K562 (cell line): Measurements from ENCODE around the gene ST8SIA1. TPM values are rescaled to one million over a fixed set of nuclear protein-coding genes. Genes with fewer than 3 reads are reported as not detected.

Experiments used
- ATAC-seq: fragments of 200-7000 bp; cut with Tn5 transposase; 3 replicates; pipeline ENCODE4 v1.9.1; 2020; ENCODE audit warnings: moderate library complexity
- BruUV-seq: library from RNA; stranded (reverse); fragments of 400-500 nt; replicated peaks from 2 replicates; lab custom pipeline; 2021; lab: Mats Ljungman, UMichigan
- CTCF ChIA-PET: fragments of 300-600 bp; formaldehyde crosslinking; extraction: SDS; loops from one replicate; lab custom pipeline; 2021; ENCODE audit warnings: low intra/inter-chr PET ratio; lab: Yijun Ruan, JAX
- POLR2A ChIA-PET: fragments of 300-600, 350-650 bp; sonication (Branson Sonifier 250); formaldehyde crosslinking; extraction: SDS; loops from one replicate; lab custom pipeline; 2021; ENCODE audit warnings: antibody characterized with exemption, inconsistent platforms; lab: Yijun Ruan, JAX
- DNase-seq, 4 experiments: peaks; one replicate each; pipeline versions ENCODE4 v3.0.0 to v3.0.0-alpha.2; 2011 to 2018; ENCODE audit warnings: low spot score in 3 of 4, mixed read lengths in 3 of 4; ENCODE audit errors: extremely low read depth in 1 of 4
- FAIRE-seq: peaks from 2 replicates; lab custom pipeline; 2011; peaks lifted over from hg19 to GRCh38; lab: Jason Lieb, UNC
- H2AFZ ChIP-seq: 2 replicates; pipeline ENCODE4 v1.6.0; 2011; ENCODE audit warnings: low read depth, low read length, control low read depth, inconsistent platforms
- H3K27ac ChIP-seq: fragments of 200-600 bp; 3 replicates; pipeline ENCODE4 v1.8.0; 2011; ENCODE audit warnings: low read depth, mild to moderate bottlenecking, control low read depth, inconsistent platforms, low read length, moderate library complexity, mixed read lengths; ENCODE audit errors: extremely low read depth
- H3K27me3 ChIP-seq, 2 experiments: fragments of 300-600 bp in 1 of 2; 2 replicates in 1 of 2; 3 replicates in 1 of 2; pipeline versions ENCODE4 v1.6.0 to v1.8.0; 2011; ENCODE audit warnings: inconsistent platforms in 2 of 2, low read length in 2 of 2, mild to moderate bottlenecking in 1 of 2, mixed read lengths in 1 of 2, moderate library complexity in 1 of 2; ENCODE audit not compliant: control insufficient read depth in 2 of 2, insufficient read depth in 2 of 2
- H3K36me3 ChIP-seq: fragments of 300-600 bp; 3 replicates; pipeline ENCODE4 v1.8.0; 2011; ENCODE audit warnings: mild to moderate bottlenecking, low read length, inconsistent platforms; ENCODE audit not compliant: control insufficient read depth, insufficient read depth
- H3K4me1 ChIP-seq, 2 experiments: fragments of 200-600 bp in 1 of 2; replicated peaks in 1 of 2; 2 replicates in 1 of 2; 3 replicates in 1 of 2; pipeline versions ENCODE4 v1.5.1 to v1.8.0; 2011; ENCODE audit warnings: inconsistent platforms in 2 of 2, low read length in 2 of 2, mild to moderate bottlenecking in 1 of 2, mixed read lengths in 1 of 2, moderate library complexity in 1 of 2; ENCODE audit not compliant: control insufficient read depth in 2 of 2, insufficient read depth in 2 of 2
- H3K4me2 ChIP-seq: 2 replicates; pipeline ENCODE4 v1.6.1; 2011; ENCODE audit warnings: low read length, control low read depth, inconsistent platforms, mixed read lengths; ENCODE audit not compliant: insufficient read depth
- H3K4me3 ChIP-seq: fragments of 200-600 bp; sonication (generic), shearing (Covaris generic); 2 replicates; pipeline ENCODE4 v1.5.1; 2016; ENCODE audit warnings: control low read depth, inconsistent platforms
- H3K79me2 ChIP-seq: fragments of 200-600 bp; 3 replicates; pipeline ENCODE4 v1.8.0; 2011; ENCODE audit warnings: low read length, inconsistent platforms; ENCODE audit not compliant: control insufficient read depth, insufficient read depth
- H3K9ac ChIP-seq, 2 experiments: 2 replicates each; pipeline versions ENCODE4 v1.6.0 to v1.6.1; 2011; ENCODE audit warnings: low read depth in 2 of 2, low read length in 2 of 2, control low read depth in 1 of 2, inconsistent platforms in 1 of 2, mild to moderate bottlenecking in 1 of 2, mixed read lengths in 1 of 2; ENCODE audit not compliant: insufficient read depth in 1 of 2
- H3K9me1 ChIP-seq: one replicate; pipeline ENCODE4 v1.6.0; 2011; ENCODE audit warnings: inconsistent platforms, mild to moderate bottlenecking, low read length, moderate library complexity; ENCODE audit not compliant: control insufficient read depth, insufficient read depth
- H3K9me3 ChIP-seq: replicated peaks from 2 replicates; pipeline ENCODE4 v1.5.1; 2011; ENCODE audit warnings: low read depth, low read length, inconsistent platforms; ENCODE audit not compliant: control insufficient read depth, insufficient read depth
- H4K20me1 ChIP-seq: replicated peaks from 2 replicates; pipeline ENCODE4 v1.6.1; 2011; ENCODE audit warnings: low read length, inconsistent platforms, mixed read lengths; ENCODE audit not compliant: control insufficient read depth, insufficient read depth
- ADNP ChIP-seq: fragments of 200-800 bp; sonication (Bioruptor generic); IDR thresholded peaks from 2 replicates; pipeline ENCODE4 v1.6.1; 2016; ENCODE audit warnings: missing genetic modification characterization, missing compliant biosample characterization
- CHD1 ChIP-seq: fragments of 200-600 bp; sonication (generic); IDR thresholded peaks from one replicate; pipeline ENCODE4 v1.6.1; 2012; ENCODE audit warnings: mild to moderate bottlenecking, moderate library complexity, low read length, inconsistent platforms
- EGR1 ChIP-seq: fragments of 450-650 bp; conservative IDR thresholded peaks from 2 replicates; pipeline ENCODE4 v1.6.1; 2017; ENCODE audit warnings: mild to moderate bottlenecking
- ELF4 ChIP-seq: fragments of 450-650 bp; formaldehyde crosslinking; IDR thresholded peaks from 2 replicates; pipeline ENCODE4 v1.4.0; 2022; ENCODE audit warnings: missing genetic modification characterization
- LCOR ChIP-seq: sonication (generic); formaldehyde crosslinking; IDR thresholded peaks from 2 replicates; pipeline ENCODE4 v1.8.0; 2022; ENCODE audit warnings: mild to moderate bottlenecking, missing genetic modification reagents
- MTF1 ChIP-seq: fragments of 250-450 bp; sonication (Bioruptor Pico); IDR thresholded peaks from 2 replicates; pipeline ENCODE4 v1.9.0; 2021; ENCODE audit warnings: moderate library complexity, mild to moderate bottlenecking, inconsistent platforms, borderline replicate concordance
- NFIX ChIP-seq: fragments of 250-450 bp; sonication (Bioruptor Pico); IDR thresholded peaks from 2 replicates; pipeline ENCODE4 v1.4.0; 2020; ENCODE audit warnings: low read depth, mild to moderate bottlenecking, moderate library complexity
- NFYB ChIP-seq: IDR thresholded peaks from 2 replicates; pipeline ENCODE4 v1.6.1; 2011; ENCODE audit warnings: mild to moderate bottlenecking, moderate library complexity; ENCODE audit not compliant: insufficient read length; ENCODE audit errors: extremely low read depth
- POLR2AphosphoS5 ChIP-seq: IDR thresholded peaks from 2 replicates; pipeline ENCODE4 v1.6.1; 2011; ENCODE audit warnings: mild to moderate bottlenecking, low read depth, low read length, moderate library complexity; ENCODE audit not compliant: control insufficient read depth, insufficient read depth
- POLR3A ChIP-seq: IDR thresholded peaks from 2 replicates; pipeline ENCODE4 v1.6.1; 2011; ENCODE audit warnings: borderline replicate concordance, mild to moderate bottlenecking, moderate library complexity; ENCODE audit not compliant: insufficient read length, insufficient read depth; ENCODE audit errors: extremely low read depth
- POLR3G ChIP-seq: IDR thresholded peaks from 2 replicates; pipeline ENCODE4 v1.6.1; 2011; ENCODE audit not compliant: insufficient read length, insufficient replicate concordance; ENCODE audit errors: extremely low read depth
- RCOR1 ChIP-seq, 2 experiments: IDR thresholded peaks; 2 replicates each; pipeline ENCODE4 v1.6.1; 2012; ENCODE audit warnings: low read depth in 2 of 2, low read length in 2 of 2, borderline replicate concordance in 1 of 2, improper control_type of control experiment in 1 of 2
- U2AF2 ChIP-seq: fragments of 200-400 bp; formaldehyde crosslinking; optimal IDR thresholded peaks from 2 replicates; pipeline ENCODE3; 2017; ENCODE audit warnings: low read depth, mild to moderate bottlenecking, low read length
- ZBED1 ChIP-seq: IDR thresholded peaks from 2 replicates; pipeline ENCODE4 v1.6.1; 2014
- ZBTB1 ChIP-seq: sonication (generic); formaldehyde crosslinking; IDR thresholded peaks from 2 replicates; pipeline ENCODE4 v1.8.1; 2023; ENCODE audit warnings: missing genetic modification reagents, low read depth, mild to moderate bottlenecking, borderline replicate concordance
- ZNF124 ChIP-seq: sonication (generic); formaldehyde crosslinking; IDR thresholded peaks from 2 replicates; pipeline ENCODE4 v1.8.1; 2022; ENCODE audit warnings: missing genetic modification reagents
- ZNF699 ChIP-seq: fragments of 250-450 bp; sonication (Bioruptor Pico); IDR thresholded peaks from 2 replicates; pipeline ENCODE4 v1.8.0; 2021; ENCODE audit warnings: mild to moderate bottlenecking, moderate library complexity; ENCODE audit not compliant: insufficient replicate concordance
- WGBS: fragments of 100-300 bp; shearing (Covaris generic); methylation state at CpG from one replicate; pipeline ENCODE4 v1.1.6; 2016; ENCODE audit warnings: low coverage, mixed read lengths; ENCODE audit not compliant: insufficient coverage; ENCODE audit errors: missing lambda C conversion rate; 5-methylcytosine and 5-hydroxymethylcytosine counted together
- in situ Hi-C: fragments of 300-500 bp; cut with MboI; formaldehyde crosslinking; loops from 4 replicates; pipeline ENCODE4 v1.15.0; 2018; ENCODE audit warnings: inconsistent platforms, mixed read lengths
- intact Hi-C: fragments of 100-400 bp; cut with micrococcal nuclease; formaldehyde crosslinking; loops from 2 replicates; pipeline ENCODE4 v1.14.2; 2022
- polyA plus RNA-seq, 8 experiments: library from polyadenylated mRNA; depleted of rRNA in 4 of 8; stranded (reverse) in 5 of 8; unstranded in 3 of 8; fragments of >200 nt; fragmentation: Nextera tagmentation in 2 of 8; fragmentation: Illumina TruSeq in 1 of 8; extraction: Ambion mirVana in 2 of 8; extraction: Trizol in 1 of 8; gene quantifications; 2 replicates each; pipeline versions ENCODE4 v1.2.1 to v1.2.3, GENCODE V29; 2011 to 2014; ENCODE audit warnings: inconsistent platforms in 1 of 8, missing spikeins in 1 of 8
- total RNA-seq, 7 experiments: library from RNA; depleted of rRNA in 6 of 7; stranded (reverse); fragments of >200 nt in 6 of 7; fragmentation: Illumina TruSeq in 2 of 7; extraction: Trizol in 2 of 7; gene quantifications; 2 replicates each; pipeline versions ENCODE4 v1.2.1 to v1.2.3, GENCODE V29; 2011 to 2021; ENCODE audit warnings: low replicate concordance in 1 of 7
- TF ChIP-seq, protein P1 (sequence below), 2 experiments: IDR thresholded peaks; 2 replicates each; pipeline ENCODE4 v1.6.1; 2011; ENCODE audit warnings: borderline replicate concordance in 1 of 2, control low read depth in 1 of 2, low read depth in 1 of 2, low read length in 1 of 2, mild to moderate bottlenecking in 1 of 2, mixed read lengths in 1 of 2, moderate library complexity in 1 of 2; ENCODE audit not compliant: insufficient read depth in 1 of 2, insufficient read length in 1 of 2, poor library complexity in 1 of 2, severe bottlenecking in 1 of 2; ENCODE audit errors: extremely low read depth in 1 of 2
- TF ChIP-seq, protein P2 (sequence below): fragments of 450-650 bp; formaldehyde crosslinking; IDR thresholded peaks from 2 replicates; pipeline ENCODE4 v1.4.0; 2022; ENCODE audit warnings: missing genetic modification characterization
- TF ChIP-seq, protein P3 (sequence below): fragments of 450-650 bp; conservative IDR thresholded peaks from 2 replicates; pipeline ENCODE4 v1.6.1; 2016; ENCODE audit warnings: missing genetic modification characterization, low read depth, mild to moderate bottlenecking, missing compliant biosample characterization, moderate library complexity

ST8SIA1 gene
- total and polyA plus RNA-seq, 9 of the 15 experiments (the other 6 are each of a cell fraction or from before 2014, with no cell fraction given): 0.86 to 26.3 (median 4.3) TPM

- intact Hi-C loops: no loop called here
- DNase-seq (no peak), ATAC-seq (no peak), FAIRE-seq (no peak)
- ChIA-PET POLR2A (interaction anchor here (1.1 kb wide), 1 partner anchor 14 kb away, joined by 4 read pairs; no protein-coding TSS in a partner anchor), CTCF (no interaction called here)
- no peaks in the 10 kb centered on the region for H3K4me1 ChIP-seq
- no peaks in the 10 kb centered on the region for H3K9me1 ChIP-seq
- H3K4me2 ChIP-seq: no peak overlapping the region
- BruUV-seq: no TSS peak
- no peak overlapping the region for H3K4me3 ChIP-seq
- H4K20me1 ChIP-seq: no peaks in the 10 kb centered on the region
- no peak overlapping the region for H3K27ac ChIP-seq
- WGBS: 0% methylated on average over 1 of the region's 1 CpG
- in situ Hi-C loops: no loop called here
- H3K9ac ChIP-seq: no peak overlapping the region
- H2AFZ ChIP-seq: no peak overlapping the region
- no peaks in the 10 kb centered on the region; a peak in 1 of 5 replicates for H3K27me3 ChIP-seq
- H3K79me2 ChIP-seq: no peaks in the 10 kb centered on the region
- no peaks in the 10 kb centered on the region for H3K36me3 ChIP-seq
- TF ChIP-seq ADNP (tag) (no peak), ELF4 (CRISPR knock-in tag) (no peak), ZNF124 (CRISPR knock-in tag) (no peak), NFYB (no peak), U2AF2 (no peak), MTF1 (CRISPR knock-in tag) (no peak), POLR3G (no peak), POLR2AphosphoS5 (no peak), ZBED1 (no peak), ZBTB1 (no peak), EGR1 (no peak), LCOR (CRISPR knock-in tag) (no peak), ZNF699 (CRISPR knock-in tag) (no peak), RCOR1 (IDR thresholded peaks at IDR 0.05; ENCODE audit: borderline replicate concordance in 1 of 2, low read depth in 2 of 2, low read length in 2 of 2) (no peak), NFIX (CRISPR knock-in tag) (no peak), CHD1 (no peak), POLR3A (no peak)
- TF ChIP-seq, protein P1, sequence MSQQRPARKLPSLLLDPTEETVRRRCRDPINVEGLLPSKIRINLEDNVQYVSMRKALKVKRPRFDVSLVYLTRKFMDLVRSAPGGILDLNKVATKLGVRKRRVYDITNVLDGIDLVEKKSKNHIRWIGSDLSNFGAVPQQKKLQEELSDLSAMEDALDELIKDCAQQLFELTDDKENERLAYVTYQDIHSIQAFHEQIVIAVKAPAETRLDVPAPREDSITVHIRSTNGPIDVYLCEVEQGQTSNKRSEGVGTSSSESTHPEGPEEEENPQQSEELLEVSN (IDR thresholded peaks at IDR 0.05; ENCODE audit: borderline replicate concordance in 1 of 2, extremely low read depth in 1 of 2, insufficient read depth in 1 of 2, insufficient read length in 1 of 2, low read depth in 1 of 2, low read length in 1 of 2, poor library complexity in 1 of 2, severe bottlenecking in 1 of 2): no peak
- TF ChIP-seq, protein P2, sequence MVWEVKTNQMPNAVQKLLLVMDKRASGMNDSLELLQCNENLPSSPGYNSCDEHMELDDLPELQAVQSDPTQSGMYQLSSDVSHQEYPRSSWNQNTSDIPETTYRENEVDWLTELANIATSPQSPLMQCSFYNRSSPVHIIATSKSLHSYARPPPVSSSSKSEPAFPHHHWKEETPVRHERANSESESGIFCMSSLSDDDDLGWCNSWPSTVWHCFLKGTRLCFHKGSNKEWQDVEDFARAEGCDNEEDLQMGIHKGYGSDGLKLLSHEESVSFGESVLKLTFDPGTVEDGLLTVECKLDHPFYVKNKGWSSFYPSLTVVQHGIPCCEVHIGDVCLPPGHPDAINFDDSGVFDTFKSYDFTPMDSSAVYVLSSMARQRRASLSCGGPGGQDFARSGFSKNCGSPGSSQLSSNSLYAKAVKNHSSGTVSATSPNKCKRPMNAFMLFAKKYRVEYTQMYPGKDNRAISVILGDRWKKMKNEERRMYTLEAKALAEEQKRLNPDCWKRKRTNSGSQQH (CRISPR knock-in tag): no peak
- TF ChIP-seq, protein P3, sequence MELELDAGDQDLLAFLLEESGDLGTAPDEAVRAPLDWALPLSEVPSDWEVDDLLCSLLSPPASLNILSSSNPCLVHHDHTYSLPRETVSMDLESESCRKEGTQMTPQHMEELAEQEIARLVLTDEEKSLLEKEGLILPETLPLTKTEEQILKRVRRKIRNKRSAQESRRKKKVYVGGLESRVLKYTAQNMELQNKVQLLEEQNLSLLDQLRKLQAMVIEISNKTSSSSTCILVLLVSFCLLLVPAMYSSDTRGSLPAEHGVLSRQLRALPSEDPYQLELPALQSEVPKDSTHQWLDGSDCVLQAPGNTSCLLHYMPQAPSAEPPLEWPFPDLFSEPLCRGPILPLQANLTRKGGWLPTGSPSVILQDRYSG (tag): no peak
- TF ChIP-seq, all 486 proteins: peak for 0
- no peaks in the 10 kb centered on the region for H3K9me3 ChIP-seq
Observed at GRCh38 chr12:22256605-22257004, 77.9 kb downstream of the ST8SIA1 start.
